Measurements from ENCODE around the gene ATP6AP1.

- TF ChIP-seq GATA2 (IDR thresholded peaks at IDR 0.05; ENCODE audit: low read depth, low read length) (no peak), GATA3 (IDR thresholded peaks at IDR 0.05; ENCODE audit: low read depth, low read length) (no peak)
These were observed 40.6 kb downstream of the ATP6AP1 start for GRCh38 chrX:154469114-154469513.
